ENCODE results near the gene ALDH3A1. TPM values are rescaled to one million over a fixed set of nuclear protein-coding genes. Genes with fewer than 3 reads are reported as not detected.

Gene ALDH3A1
- total and polyA plus RNA-seq, 2 donors, result 0.76 to 2.2 TPM

GRCh38 chr17:19718041-19718612 lies 30.0 kb downstream of the ALDH3A1 start:
- DNase-seq (ENCODE audit: low read depth in 6 of 9, low spot score in 9 of 9), result no peak
- Histone ChIP-seq H3K36me3 (ENCODE audit: control insufficient read depth in 2 of 2, insufficient read depth in 2 of 2, low read length in 1 of 2) (no peaks in the 10 kb centered on the region), H3K4me3 (ENCODE audit: low read length in 2 of 2) (no peak overlapping the region), H3K4me1 (ENCODE audit: control insufficient read depth in 2 of 2, insufficient read depth in 2 of 2, low read length in 2 of 2) (no peaks in the 10 kb centered on the region), H3K9me3 (ENCODE audit: control insufficient read depth in 2 of 2, insufficient read depth in 1 of 2, low read length in 1 of 2) (no peaks in the 10 kb centered on the region), H3K27me3 (ENCODE audit: control insufficient read depth in 2 of 2, insufficient read depth in 1 of 2, low read length in 1 of 2) (no peaks in the 10 kb centered on the region), H3K27ac (ENCODE audit: low read depth in 1 of 2, low read length in 1 of 2) (no peak overlapping the region)
- 96% methylated on average over 12 of the region's 12 CpGs for WGBS

- H3K9me3 ChIP-seq (ENCODE audit: control insufficient read depth in 2 of 2, insufficient read depth in 1 of 2, low read length in 1 of 2), result no peaks in the 10 kb centered on the region
- H3K36me3 ChIP-seq (ENCODE audit: control insufficient read depth in 2 of 2, insufficient read depth in 2 of 2, low read length in 1 of 2), result no peaks in the 10 kb centered on the region
- H3K4me3 ChIP-seq (ENCODE audit: low read length in 2 of 2), result no peak overlapping the region
- no peak for DNase-seq (ENCODE audit: low read depth in 6 of 9, low spot score in 9 of 9)
- no peaks in the 10 kb centered on the region for H3K4me1 ChIP-seq (ENCODE audit: control insufficient read depth in 2 of 2, insufficient read depth in 2 of 2, low read length in 2 of 2)
- H3K27ac ChIP-seq (ENCODE audit: low read depth in 1 of 2, low read length in 1 of 2), result no peak overlapping the region
- 95% methylated on average over 10 of the region's 10 CpGs for WGBS
- no peaks in the 10 kb centered on the region for H3K27me3 ChIP-seq (ENCODE audit: control insufficient read depth in 2 of 2, insufficient read depth in 1 of 2, low read length in 1 of 2)
These were observed 30.6 kb downstream of the ALDH3A1 start for GRCh38 chr17:19717411-19717908.

GRCh38 chr17:19717031-19717360 lies 31.1 kb downstream of the ALDH3A1 start:
- Histone ChIP-seq H3K27me3 (ENCODE audit: control insufficient read depth in 2 of 2, insufficient read depth in 1 of 2, low read length in 1 of 2) (no peaks in the 10 kb centered on the region), H3K9me3 (ENCODE audit: control insufficient read depth in 2 of 2, insufficient read depth in 1 of 2, low read length in 1 of 2) (no peaks in the 10 kb centered on the region), H3K4me1 (ENCODE audit: control insufficient read depth in 2 of 2, insufficient read depth in 2 of 2, low read length in 2 of 2) (no peaks in the 10 kb centered on the region), H3K36me3 (ENCODE audit: control insufficient read depth in 2 of 2, insufficient read depth in 2 of 2, low read length in 1 of 2) (no peaks in the 10 kb centered on the region), H3K27ac (ENCODE audit: low read depth in 1 of 2, low read length in 1 of 2) (no peak overlapping the region), H3K4me3 (ENCODE audit: low read length in 2 of 2) (no peak overlapping the region)
- no peak for DNase-seq (ENCODE audit: low read depth in 6 of 9, low spot score in 9 of 9)
- 97% methylated on average over 7 of the region's 7 CpGs for WGBS

- Histone ChIP-seq H3K27ac (ENCODE audit: low read depth in 1 of 2, low read length in 1 of 2) (no peak within 1 kb of the TSS), H3K4me1 (ENCODE audit: control insufficient read depth in 2 of 2, insufficient read depth in 2 of 2, low read length in 2 of 2) (no peaks in the 10 kb centered on the region), H3K9me3 (ENCODE audit: control insufficient read depth in 2 of 2, insufficient read depth in 1 of 2, low read length in 1 of 2) (no peaks in the 10 kb centered on the region), H3K4me3 (ENCODE audit: low read length in 2 of 2) (no peak within 1 kb of the TSS), H3K36me3 (ENCODE audit: control insufficient read depth in 2 of 2, insufficient read depth in 2 of 2, low read length in 1 of 2) (no peaks in the 10 kb centered on the region), H3K27me3 (ENCODE audit: control insufficient read depth in 2 of 2, insufficient read depth in 1 of 2, low read length in 1 of 2) (no peaks in the 10 kb centered on the region)
- 89% methylated on average over 13 of the region's 13 CpGs for WGBS
- no peak for DNase-seq (ENCODE audit: low read depth in 6 of 9, low spot score in 9 of 9)
These were observed 31.7 kb downstream of the ALDH3A1 start, which contains the start of gene SLC47A2 for GRCh38 chr17:19716108-19717030. SLC47A2 (minus strand) TSS chr17:19716584; CDS start chr17:19716555, 29 bp downstream.

- DNase-seq (ENCODE audit: low read depth in 6 of 9, low spot score in 9 of 9), result no peak
- Histone ChIP-seq H3K4me3 (ENCODE audit: low read length in 2 of 2) (no peak overlapping the region), H3K27ac (ENCODE audit: low read depth in 1 of 2, low read length in 1 of 2) (no peak overlapping the region), H3K9me3 (ENCODE audit: control insufficient read depth in 2 of 2, insufficient read depth in 1 of 2, low read length in 1 of 2) (no peaks in the 10 kb centered on the region), H3K27me3 (ENCODE audit: control insufficient read depth in 2 of 2, insufficient read depth in 1 of 2, low read length in 1 of 2) (no peaks in the 10 kb centered on the region), H3K4me1 (ENCODE audit: control insufficient read depth in 2 of 2, insufficient read depth in 2 of 2, low read length in 2 of 2) (no peaks in the 10 kb centered on the region), H3K36me3 (ENCODE audit: control insufficient read depth in 2 of 2, insufficient read depth in 2 of 2, low read length in 1 of 2) (no peaks in the 10 kb centered on the region)
- WGBS, result 96% methylated on average over 27 of the region's 27 CpGs
These were observed 33.3 kb downstream of the ALDH3A1 start for GRCh38 chr17:19714542-19715411.

- WGBS, result 94% methylated on average over 28 of the region's 28 CpGs
- Histone ChIP-seq H3K36me3 (ENCODE audit: control insufficient read depth in 2 of 2, insufficient read depth in 2 of 2, low read length in 1 of 2) (no peaks in the 10 kb centered on the region), H3K27ac (ENCODE audit: low read depth in 1 of 2, low read length in 1 of 2) (no peak overlapping the region), H3K9me3 (ENCODE audit: control insufficient read depth in 2 of 2, insufficient read depth in 1 of 2, low read length in 1 of 2) (no peaks in the 10 kb centered on the region), H3K4me3 (ENCODE audit: low read length in 2 of 2) (no peak overlapping the region), H3K27me3 (ENCODE audit: control insufficient read depth in 2 of 2, insufficient read depth in 1 of 2, low read length in 1 of 2) (no peaks in the 10 kb centered on the region), H3K4me1 (ENCODE audit: control insufficient read depth in 2 of 2, insufficient read depth in 2 of 2, low read length in 2 of 2) (no peaks in the 10 kb centered on the region)
- DNase-seq (ENCODE audit: low read depth in 6 of 9, low spot score in 9 of 9), result no peak
These were observed 34.2 kb downstream of the ALDH3A1 start for GRCh38 chr17:19713901-19714361.

- Histone ChIP-seq H3K9me3 (ENCODE audit: control insufficient read depth in 2 of 2, insufficient read depth in 1 of 2, low read length in 1 of 2) (no peaks in the 10 kb centered on the region), H3K36me3 (ENCODE audit: control insufficient read depth in 2 of 2, insufficient read depth in 2 of 2, low read length in 1 of 2) (no peaks in the 10 kb centered on the region), H3K4me1 (ENCODE audit: control insufficient read depth in 2 of 2, insufficient read depth in 2 of 2, low read length in 2 of 2) (no peaks in the 10 kb centered on the region), H3K4me3 (ENCODE audit: low read length in 2 of 2) (no peak overlapping the region), H3K27ac (ENCODE audit: low read depth in 1 of 2, low read length in 1 of 2) (no peak overlapping the region), H3K27me3 (ENCODE audit: control insufficient read depth in 2 of 2, insufficient read depth in 1 of 2, low read length in 1 of 2) (no peaks in the 10 kb centered on the region)
- 96% methylated on average over 16 of the region's 16 CpGs for WGBS
- DNase-seq (ENCODE audit: low read depth in 6 of 9, low spot score in 9 of 9), result no peak
These were observed 34.6 kb downstream of the ALDH3A1 start for GRCh38 chr17:19713462-19713861.

GRCh38 chr17:19712436-19713004 lies 35.6 kb downstream of the ALDH3A1 start:
- no peaks in the 10 kb centered on the region for H3K27me3 ChIP-seq (ENCODE audit: control insufficient read depth in 2 of 2, insufficient read depth in 1 of 2, low read length in 1 of 2)
- H3K27ac ChIP-seq (ENCODE audit: low read depth in 1 of 2, low read length in 1 of 2), result no peak overlapping the region
- no peaks in the 10 kb centered on the region for H3K9me3 ChIP-seq (ENCODE audit: control insufficient read depth in 2 of 2, insufficient read depth in 1 of 2, low read length in 1 of 2)
- DNase-seq (ENCODE audit: low read depth in 6 of 9, low spot score in 9 of 9), result no peak
- H3K4me3 ChIP-seq (ENCODE audit: low read length in 2 of 2), result no peak overlapping the region
- no peaks in the 10 kb centered on the region for H3K4me1 ChIP-seq (ENCODE audit: control insufficient read depth in 2 of 2, insufficient read depth in 2 of 2, low read length in 2 of 2)
- no peaks in the 10 kb centered on the region for H3K36me3 ChIP-seq (ENCODE audit: control insufficient read depth in 2 of 2, insufficient read depth in 2 of 2, low read length in 1 of 2)
- 95% methylated on average over 12 of the region's 12 CpGs for WGBS

All from thymus (tissue), 11 donors.